Prostate gland (tissue), 2 donors: ENCODE data around the gene ZNF324. TPM values are rescaled to one million over a fixed set of nuclear protein-coding genes. Genes with fewer than 3 reads are reported as not detected.

Experiments used
- DNase-seq: peaks from one replicate; pipeline ENCODE4 v3.0.0-alpha.2; 2019; ENCODE audit warnings: low spot score
- H3K27ac ChIP-seq, 2 donors: fragments of 200-600 bp; sonication (generic); 2 replicates each; pipeline ENCODE4 v1.5.1; 2017 to 2019
- H3K27me3 ChIP-seq: fragments of 200-600 bp; sonication (generic); replicated peaks from 2 replicates; pipeline ENCODE4 v1.5.1; 2019; ENCODE audit not compliant: insufficient read depth
- H3K36me3 ChIP-seq, 2 donors: fragments of 200-600 bp; sonication (generic); 1 replicate in 1 of 2; 2 replicates in 1 of 2; pipeline versions ENCODE4 v1.5.1 to v1.8.1; 2017 to 2019
- H3K4me1 ChIP-seq: fragments of 200-600 bp; sonication (generic); replicated peaks from 2 replicates; pipeline ENCODE4 v1.5.1; 2019
- H3K4me3 ChIP-seq, 2 donors: fragments of 200-600 bp; sonication (generic); 2 replicates each; pipeline ENCODE4 v1.5.1; 2017 to 2019
- H3K9me3 ChIP-seq: fragments of 200-600 bp; sonication (generic); 2 replicates; pipeline ENCODE4 v1.5.1; 2017
- CTCF ChIP-seq, 4 experiments: fragments of 200-600 bp in 2 of 4; fragments of 450-650 bp in 2 of 4; sonication (generic) in 2 of 4; IDR thresholded peaks; 1 replicate in 3 of 4; 2 replicates in 1 of 4; pipeline ENCODE4 v1.5.1; 2016 to 2019; ENCODE audit warnings: antibody characterized with exemption in 4 of 4, mild to moderate bottlenecking in 2 of 4, moderate library complexity in 2 of 4
- POLR2A ChIP-seq: fragments of 450-650 bp; IDR thresholded peaks from one replicate; pipeline ENCODE4 v1.6.1; 2016; ENCODE audit warnings: antibody characterized with exemption, mild to moderate bottlenecking
- POLR2AphosphoS5 ChIP-seq: sonication (generic); formaldehyde crosslinking; IDR thresholded peaks from one replicate; pipeline ENCODE4 v1.6.1; 2017; ENCODE audit warnings: antibody characterized with exemption
- WGBS: methylation state at CpG from one replicate; pipeline ENCODE4 v1.1.5; 2018; 5-methylcytosine and 5-hydroxymethylcytosine counted together
- intact Hi-C: fragments of 100-400 bp; cut with DNase I; formaldehyde crosslinking; loops from one replicate; pipeline ENCODE4 v1.14.2; 2022
- total RNA-seq, 2 donors: library from RNA; depleted of rRNA; stranded (reverse); fragments of >200 nt; gene quantifications; one replicate each; pipeline ENCODE4 v1.1.0, GENCODE V29; 2016

The ZNF324 gene
- total RNA-seq, 2 donors from 2014 or later: 22.9 to 27.1 TPM

- Histone ChIP-seq H3K36me3 (peaks cover 5 to 10% of the 10 kb centered on the region in 2 donors), H3K4me1 (peaks cover 11% of the 10 kb centered on the region), H3K4me3 (no peak overlapping the region), H3K27ac (no peak overlapping the region), H3K27me3 (no peaks in the 10 kb centered on the region), H3K9me3 (no peaks in the 10 kb centered on the region)
- intact Hi-C loops: no loop called here
- DNase-seq: no peak
- TF ChIP-seq CTCF (IDR thresholded peaks at IDR 0.05): no peak
- no peak for TF ChIP-seq POLR2AphosphoS5
Measured at GRCh38 chr19:58473775-58474174, 6.9 kb downstream of the ZNF324 start.

GRCh38 chr19:58474291-58474996, 7.6 kb downstream of the ZNF324 start:
- H3K4me1 ChIP-seq: peaks cover 11% of the 10 kb centered on the region
- 87% methylated on average over 12 of the region's 12 CpGs for WGBS
- H3K27ac ChIP-seq: no peak overlapping the region
- intact Hi-C loops: no loop called here
- H3K4me3 ChIP-seq: no peak overlapping the region
- no peaks in the 10 kb centered on the region for H3K27me3 ChIP-seq
- no peak for TF ChIP-seq POLR2AphosphoS5
- no peak for TF ChIP-seq POLR2A
- no peak for TF ChIP-seq CTCF (IDR thresholded peaks at IDR 0.05)
- H3K9me3 ChIP-seq: no peaks in the 10 kb centered on the region
- no peak for DNase-seq
- H3K36me3 ChIP-seq: peaks cover 5 to 10% of the 10 kb centered on the region in 2 donors

GRCh38 chr19:58474997-58475713, 8.3 kb downstream of the ZNF324 start:
- H3K27me3 ChIP-seq: no peaks in the 10 kb centered on the region
- peaks cover 11% of the 10 kb centered on the region for H3K4me1 ChIP-seq
- intact Hi-C loops: no loop called here
- peak overlapping the region; percentile 52 to 58 for H3K4me3 ChIP-seq
- WGBS: 17% methylated on average over 27 of the region's 27 CpGs
- TF ChIP-seq POLR2A (no peak), CTCF (IDR thresholded peaks at IDR 0.05) (no peak), POLR2AphosphoS5 (no peak)
- no peak for DNase-seq
- H3K36me3 ChIP-seq: peaks cover 0 to 8% of the 10 kb centered on the region in 2 donors
- peak overlapping the region; percentile 85 to 86 for H3K27ac ChIP-seq
- H3K9me3 ChIP-seq: no peaks in the 10 kb centered on the region

- TF ChIP-seq CTCF (IDR thresholded peaks at IDR 0.05) (peak in 1 of 4 experiments; percentile 13), POLR2AphosphoS5 (peak; percentile 93), POLR2A (peak; percentile 24)
- under 1% methylated on average over 64 of the region's 64 CpGs for WGBS
- Histone ChIP-seq H3K27me3 (no peaks in the 10 kb centered on the region), H3K9me3 (no peaks in the 10 kb centered on the region), H3K4me1 (peaks cover 11% of the 10 kb centered on the region), H3K4me3 (peak within 1 kb of the TSS; percentile 52 to 58), H3K27ac (peak within 1 kb of the TSS; percentile 85 to 86), H3K36me3 (peaks cover 0 to under 1% of the 10 kb centered on the region in 2 donors)
- intact Hi-C loops: no loop called here
- DNase-seq: peak; percentile 94
Measured at GRCh38 chr19:58475714-58476497, 9.0 kb downstream of the ZNF324 start, which contains the start of gene ZNF446. Gene ZNF446 (plus strand): TSS chr19:58476352. CDS start chr19:58477219, 867 bp downstream.
